DOHH2 (cell line): ENCODE data around the gene STAM2.

Source experiments
- H3F3A ChIP-seq: fragments of 200-600 bp; sonication (generic), shearing (Covaris generic); 2 replicates; pipeline ENCODE4 v1.6.0; 2016; ENCODE audit warnings: antibody characterized with exemption, mild to moderate bottlenecking; ENCODE audit not compliant: control insufficient read depth, insufficient read depth
- H3K27ac ChIP-seq: fragments of 200-600 bp; sonication (generic); 2 replicates; pipeline ENCODE4 v1.5.1; 2014; ENCODE audit warnings: low read depth, mild to moderate bottlenecking, low read length, moderate library complexity
- H3K27me3 ChIP-seq: fragments of 200-600 bp; sonication (generic); 2 replicates; pipeline ENCODE4 v1.6.1; 2014; ENCODE audit warnings: mild to moderate bottlenecking, low read length, mixed read lengths; ENCODE audit not compliant: control insufficient read depth
- H3K36me3 ChIP-seq: fragments of 200-600 bp; sonication (generic); 2 replicates; pipeline ENCODE4 v1.6.1; 2014; ENCODE audit warnings: mild to moderate bottlenecking, low read length, moderate library complexity, mixed read lengths; ENCODE audit not compliant: control insufficient read depth
- H3K4me1 ChIP-seq: fragments of 200-600 bp; sonication (generic); 2 replicates; pipeline ENCODE4 v1.6.1; 2014; ENCODE audit warnings: mild to moderate bottlenecking, low read length, mixed read lengths; ENCODE audit not compliant: control insufficient read depth
- H3K4me2 ChIP-seq: fragments of 200-600 bp; sonication (generic); 2 replicates; pipeline ENCODE4 v1.6.0; 2014; ENCODE audit warnings: mild to moderate bottlenecking, low read length, moderate library complexity
- H3K4me3 ChIP-seq: fragments of 200-600 bp; sonication (generic); 2 replicates; pipeline ENCODE4 v1.5.1; 2014; ENCODE audit warnings: mild to moderate bottlenecking, low read length, mixed read lengths
- H3K79me2 ChIP-seq: fragments of 200-600 bp; sonication (generic); 2 replicates; pipeline ENCODE4 v1.6.1; 2014; ENCODE audit warnings: mild to moderate bottlenecking, low read length, mixed read lengths; ENCODE audit not compliant: control insufficient read depth
- H3K9me2 ChIP-seq: fragments of 200-600 bp; sonication (generic); replicated peaks from 2 replicates; pipeline ENCODE4 v1.6.1; 2014; ENCODE audit warnings: mild to moderate bottlenecking, low read length, mixed read lengths; ENCODE audit not compliant: control insufficient read depth
- H3K9me3 ChIP-seq: fragments of 200-600 bp; sonication (generic); 2 replicates; pipeline ENCODE4 v1.6.1; 2014; ENCODE audit warnings: antibody characterized with exemption, low read length, mixed read lengths; ENCODE audit not compliant: control insufficient read depth, insufficient read depth
- H4K20me1 ChIP-seq: fragments of 200-600 bp; sonication (generic); 2 replicates; pipeline ENCODE4 v1.6.0; 2014; ENCODE audit warnings: low read depth, mild to moderate bottlenecking, antibody characterized with exemption, low read length, moderate library complexity; ENCODE audit not compliant: control insufficient read depth, insufficient read depth
- EZH2phosphoT487 ChIP-seq: fragments of 200-600 bp; sonication (generic); IDR thresholded peaks from 2 replicates; pipeline ENCODE4 v1.6.1; 2017; ENCODE audit warnings: borderline replicate concordance, mild to moderate bottlenecking, antibody characterized with exemption, low read length, moderate library complexity, mixed read lengths
- TF ChIP-seq, protein P1 (sequence below): fragments of 200-600 bp; sonication (generic); IDR thresholded peaks from one replicate; pipeline ENCODE4 v1.5.1; 2014; ENCODE audit warnings: antibody characterized with exemption, mild to moderate bottlenecking, low read depth, low read length; ENCODE audit not compliant: poor library complexity, severe bottlenecking

The STAM2 gene

DNA sequence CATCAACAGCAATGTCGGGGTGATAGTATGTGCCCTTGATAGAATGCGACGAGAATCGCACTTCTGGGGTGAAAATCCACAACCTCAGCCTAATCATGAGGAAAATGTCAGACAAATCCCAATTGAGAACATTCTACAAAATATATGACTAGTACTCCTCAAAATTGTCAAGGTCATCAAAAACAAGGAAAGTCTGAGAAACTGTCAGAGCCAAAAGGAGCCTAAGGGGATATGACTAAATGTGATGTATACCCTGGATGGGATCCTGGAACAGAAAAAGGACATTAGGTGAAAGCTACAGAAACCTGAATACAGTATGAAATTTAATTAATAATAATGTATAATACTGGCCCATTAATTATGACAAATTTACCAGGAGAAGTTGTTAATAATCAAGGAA is 69.1 kb downstream of the STAM2 start:
- Histone ChIP-seq H3K4me3 (no peak overlapping the region), H3K27me3 (peaks cover 2% of the 10 kb centered on the region; the same call in 1 of the 2 replicates), H3K36me3 (no peaks in the 10 kb centered on the region), H3K27ac (no peak overlapping the region), H3F3A (no peaks in the 10 kb centered on the region), H4K20me1 (no peaks in the 10 kb centered on the region), H3K79me2 (no peaks in the 10 kb centered on the region), H3K9me2 (no peaks in the 10 kb centered on the region), H3K4me1 (no peaks in the 10 kb centered on the region), H3K9me3 (no peaks in the 10 kb centered on the region), H3K4me2 (no peak overlapping the region)
- no peak for TF ChIP-seq EZH2phosphoT487
- TF ChIP-seq, protein P1, sequence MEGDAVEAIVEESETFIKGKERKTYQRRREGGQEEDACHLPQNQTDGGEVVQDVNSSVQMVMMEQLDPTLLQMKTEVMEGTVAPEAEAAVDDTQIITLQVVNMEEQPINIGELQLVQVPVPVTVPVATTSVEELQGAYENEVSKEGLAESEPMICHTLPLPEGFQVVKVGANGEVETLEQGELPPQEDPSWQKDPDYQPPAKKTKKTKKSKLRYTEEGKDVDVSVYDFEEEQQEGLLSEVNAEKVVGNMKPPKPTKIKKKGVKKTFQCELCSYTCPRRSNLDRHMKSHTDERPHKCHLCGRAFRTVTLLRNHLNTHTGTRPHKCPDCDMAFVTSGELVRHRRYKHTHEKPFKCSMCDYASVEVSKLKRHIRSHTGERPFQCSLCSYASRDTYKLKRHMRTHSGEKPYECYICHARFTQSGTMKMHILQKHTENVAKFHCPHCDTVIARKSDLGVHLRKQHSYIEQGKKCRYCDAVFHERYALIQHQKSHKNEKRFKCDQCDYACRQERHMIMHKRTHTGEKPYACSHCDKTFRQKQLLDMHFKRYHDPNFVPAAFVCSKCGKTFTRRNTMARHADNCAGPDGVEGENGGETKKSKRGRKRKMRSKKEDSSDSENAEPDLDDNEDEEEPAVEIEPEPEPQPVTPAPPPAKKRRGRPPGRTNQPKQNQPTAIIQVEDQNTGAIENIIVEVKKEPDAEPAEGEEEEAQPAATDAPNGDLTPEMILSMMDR, result no peak

DNA sequence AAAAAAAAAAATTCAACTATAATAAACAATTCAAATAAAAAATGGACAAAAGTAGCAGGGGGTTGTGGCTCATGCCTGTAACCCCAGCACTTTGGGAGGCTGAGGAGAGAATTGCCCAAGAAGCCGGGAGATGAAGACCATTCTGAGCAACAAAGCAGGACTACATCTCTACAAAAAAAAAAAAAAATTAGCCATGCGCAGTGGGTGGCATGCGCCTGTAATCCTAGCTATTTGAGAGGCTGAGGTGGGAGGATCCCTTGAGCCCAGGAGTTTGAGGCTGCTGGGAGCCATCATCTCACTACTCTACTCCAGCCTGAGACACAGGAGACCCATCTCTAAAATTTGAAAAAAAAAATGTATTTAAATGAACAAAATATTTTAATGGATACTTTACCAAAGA is 72.3 kb downstream of the STAM2 start:
- no peaks in the 10 kb centered on the region for H3K79me2 ChIP-seq
- no peaks in the 10 kb centered on the region for H3F3A ChIP-seq
- TF ChIP-seq, protein P1, result no peak
- no peak overlapping the region for H3K4me3 ChIP-seq
- H3K9me2 ChIP-seq, result no peaks in the 10 kb centered on the region
- no peaks in the 10 kb centered on the region for H4K20me1 ChIP-seq
- peaks cover 31% of the 10 kb centered on the region for H3K27me3 ChIP-seq
- H3K4me2 ChIP-seq, result no peak overlapping the region
- H3K9me3 ChIP-seq, result no peaks in the 10 kb centered on the region
- no peak overlapping the region for H3K27ac ChIP-seq
- H3K36me3 ChIP-seq, result no peaks in the 10 kb centered on the region
- H3K4me1 ChIP-seq, result no peaks in the 10 kb centered on the region; the same call in 1 of the 2 replicates

DNA sequence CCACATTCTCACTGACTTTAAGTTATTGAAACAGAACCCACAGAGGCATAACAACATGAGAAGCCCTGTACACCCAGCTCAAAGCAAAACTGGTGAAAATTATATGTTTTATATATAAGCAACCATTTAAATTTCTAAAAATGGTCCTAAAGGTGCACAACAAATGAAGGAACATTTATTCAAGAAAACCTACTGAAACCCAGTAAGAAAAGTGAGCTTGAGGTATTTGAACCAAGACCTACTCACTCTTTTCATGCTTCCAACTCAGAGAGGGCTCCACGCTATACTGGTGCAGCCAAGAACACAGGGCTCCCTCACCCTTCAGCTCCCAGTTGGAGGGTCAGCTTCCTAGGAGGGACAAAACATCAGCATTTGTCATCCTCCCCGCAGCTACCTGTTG is 74.6 kb downstream of the STAM2 start:
- Histone ChIP-seq H3K9me2 (no peaks in the 10 kb centered on the region), H3K36me3 (no peaks in the 10 kb centered on the region), H3K9me3 (no peaks in the 10 kb centered on the region), H3K4me3 (no peak overlapping the region), H3K79me2 (no peaks in the 10 kb centered on the region), H3K27me3 (peaks cover 42% of the 10 kb centered on the region), H3K4me1 (no peaks in the 10 kb centered on the region; the same call in 1 of the 2 replicates), H4K20me1 (no peaks in the 10 kb centered on the region), H3F3A (no peaks in the 10 kb centered on the region), H3K27ac (no peak overlapping the region), H3K4me2 (no peak overlapping the region)
- TF ChIP-seq, protein P1, result no peak
